Measurements from ENCODE around the gene SDK2.

SDK2 gene

DNA sequence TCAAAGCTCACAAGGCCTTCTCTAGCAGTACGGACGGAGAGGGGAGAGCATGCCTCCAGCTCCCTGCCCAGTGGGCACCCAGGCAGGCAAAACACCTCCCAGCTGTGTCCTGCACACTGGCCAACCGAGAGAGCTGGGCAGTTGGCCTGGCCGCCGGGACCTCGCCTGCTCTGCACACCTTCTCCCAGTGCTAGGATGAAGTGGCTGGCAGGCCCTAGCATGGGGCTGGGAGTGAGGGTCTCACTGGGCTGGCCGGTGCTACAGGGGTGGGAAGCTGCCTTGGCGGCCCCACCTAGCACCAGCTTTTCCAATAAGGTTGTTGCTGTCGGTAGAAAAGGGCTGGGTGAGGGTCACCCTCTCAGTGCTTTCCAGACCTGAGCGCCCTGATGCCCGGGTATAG is 60.2 kb downstream of the SDK2 start:
- DNase-seq, result no peak

GRCh38 chr17:73582821-73583220 is 61.4 kb downstream of the SDK2 start:
- DNase-seq, result no peak

- peak; percentile 61 for DNase-seq
Measured at GRCh38 chr17:73582359-73582758, 61.9 kb downstream of the SDK2 start.

DNA sequence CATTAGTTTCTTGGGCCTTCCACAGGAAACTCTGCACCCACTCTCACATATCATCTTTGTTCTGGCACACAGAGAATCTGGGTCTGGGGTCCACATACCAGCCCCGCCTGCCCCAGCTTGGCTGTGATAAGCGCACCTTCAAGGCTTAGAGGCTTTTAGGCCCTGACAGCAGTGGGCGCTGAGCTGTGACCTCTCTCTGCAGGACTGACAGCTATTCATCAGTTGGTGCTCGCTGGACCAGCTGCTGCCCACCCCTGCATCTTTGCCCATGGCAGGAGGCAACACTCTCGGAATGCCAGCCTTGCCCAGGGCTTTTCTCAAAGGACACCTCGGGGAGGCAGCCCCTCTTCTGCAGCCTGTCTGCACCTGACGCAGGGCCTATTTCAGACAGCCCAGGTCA is 62.9 kb downstream of the SDK2 start:
- DNase-seq, result no peak

- no peak for DNase-seq
Measured at GRCh38 chr17:73580073-73580710, 64.1 kb downstream of the SDK2 start.

DNA sequence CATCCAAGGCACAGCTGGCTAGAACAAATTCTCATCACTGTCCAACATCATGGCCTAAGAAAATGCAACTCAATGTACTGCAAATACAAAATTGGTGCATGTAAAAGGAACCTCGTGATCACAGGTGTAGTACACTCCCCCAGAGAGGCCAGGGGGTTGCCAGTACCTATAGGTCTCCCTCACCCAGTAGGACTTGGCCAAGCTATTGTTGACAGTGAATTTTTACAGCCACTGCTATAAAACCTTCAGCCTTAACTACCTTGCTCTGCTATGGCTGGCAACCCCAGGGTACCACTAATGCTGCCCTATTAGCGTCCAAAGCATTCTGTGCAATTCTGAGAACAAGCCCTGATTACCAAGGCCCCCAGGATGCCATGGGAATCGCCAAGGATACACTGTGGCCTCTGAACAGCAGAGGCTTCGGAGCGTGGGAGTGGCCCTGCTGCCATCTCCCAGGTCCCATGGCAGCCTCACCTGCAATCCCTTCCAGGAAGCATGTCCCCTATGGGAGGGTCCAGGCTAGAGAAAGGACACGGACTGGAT is 67.6 kb downstream of the SDK2 start:
- no peak for DNase-seq

DNA sequence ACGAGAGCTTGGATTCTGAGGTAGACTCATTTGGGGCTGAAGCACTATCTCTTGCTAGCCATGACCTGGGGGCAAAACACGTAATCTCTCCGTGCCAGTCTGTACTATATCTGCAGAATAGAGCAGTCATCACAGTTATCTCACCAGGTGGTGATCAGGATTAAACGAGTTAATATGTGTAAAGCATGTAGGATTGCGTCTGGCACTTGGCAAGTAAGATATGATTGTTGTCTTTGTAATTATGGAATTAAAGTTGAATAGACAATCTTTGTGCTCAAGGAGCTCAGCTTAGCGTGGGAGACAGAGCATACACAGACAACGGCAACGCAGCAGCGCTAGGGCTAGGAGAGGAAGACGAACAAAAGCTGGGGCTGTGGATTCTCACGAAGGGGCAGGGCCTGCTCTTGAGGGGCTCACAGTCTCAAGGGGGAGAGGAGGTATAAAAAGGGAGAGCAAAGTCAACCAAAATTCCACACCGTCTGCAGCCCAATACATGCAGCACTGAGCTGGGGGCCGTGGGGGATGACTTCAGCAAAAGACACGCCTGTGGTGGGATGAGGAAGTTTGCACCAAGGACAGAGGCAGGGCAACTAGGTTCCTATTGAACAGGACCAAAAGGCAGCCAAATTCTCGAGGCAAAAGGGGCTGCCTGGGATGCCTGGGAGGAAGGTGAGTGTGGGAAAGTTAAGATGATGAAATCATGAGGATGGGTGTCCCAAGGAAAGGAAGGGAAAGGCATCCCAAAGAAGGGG is 68.6 kb downstream of the SDK2 start:
- DNase-seq, result no peak

GRCh38 chr17:73571511-73572130 is 72.6 kb downstream of the SDK2 start:
- DNase-seq, result peak; percentile 83

GRCh38 chr17:73569762-73570319 is 74.4 kb downstream of the SDK2 start:
- DNase-seq, result peak; percentile 11

GRCh38 chr17:73568934-73569333 is 75.3 kb downstream of the SDK2 start:
- no peak for DNase-seq

DNA sequence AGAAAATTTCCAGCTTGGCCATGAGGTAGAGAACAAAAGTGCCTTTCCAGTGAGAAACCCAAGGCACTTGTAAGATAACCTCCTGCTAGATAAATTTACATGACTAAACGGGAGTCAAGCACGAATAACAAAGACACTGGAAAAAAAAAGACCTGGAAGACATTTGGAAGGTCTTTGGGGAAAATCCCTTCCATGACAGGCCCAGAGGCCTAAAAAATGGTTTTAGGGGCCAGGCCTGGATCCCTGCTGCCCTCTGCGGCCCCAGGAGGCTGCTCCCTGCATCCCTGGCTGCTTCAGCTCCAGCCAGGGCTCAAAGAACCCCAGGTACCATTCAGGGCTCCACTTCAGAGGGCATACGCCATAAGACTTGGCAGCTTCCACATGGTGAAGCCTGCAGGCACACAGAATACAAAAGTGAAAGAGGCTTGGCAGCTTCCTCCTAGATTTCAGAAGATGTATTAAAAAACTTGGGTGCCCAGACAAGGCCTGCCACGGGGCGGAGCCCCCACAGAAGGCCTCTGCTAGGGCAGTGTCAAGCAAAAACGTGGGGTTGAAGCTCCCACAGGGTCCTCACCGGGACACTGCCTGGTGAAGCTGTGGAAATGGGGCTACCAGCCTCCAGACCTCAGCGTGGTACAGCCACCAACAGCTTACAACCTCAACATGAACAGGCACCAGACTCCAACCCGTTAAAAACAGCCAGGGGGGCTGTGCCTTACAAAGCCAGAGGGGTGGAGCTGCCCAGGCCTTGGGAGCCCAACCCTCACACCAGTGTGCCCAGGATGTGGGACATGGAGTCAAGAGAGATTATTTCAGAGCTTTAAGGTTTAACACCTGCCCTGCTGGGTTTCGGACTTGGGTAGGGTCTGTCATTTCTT is 77.1 kb downstream of the SDK2 start:
- no peak for DNase-seq

DNA sequence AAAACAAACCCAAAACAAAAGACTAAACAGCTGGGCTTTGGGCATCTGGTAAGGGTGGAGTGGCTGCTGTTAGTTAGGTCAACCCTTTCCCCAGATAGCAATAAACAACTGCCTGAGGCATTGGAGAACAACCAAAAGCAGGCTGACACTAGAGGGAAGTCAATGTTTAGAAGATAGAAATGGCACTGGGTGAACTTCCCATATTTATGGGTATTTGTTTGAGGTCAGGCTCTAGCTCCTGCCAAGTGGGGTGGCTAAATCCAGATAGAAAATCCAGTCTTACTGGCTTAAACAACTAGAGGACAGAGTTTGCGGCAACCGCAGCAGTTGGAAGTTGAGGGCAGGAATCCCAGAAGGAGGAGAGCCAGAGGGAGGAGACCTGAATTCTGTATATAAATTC is 79.4 kb downstream of the SDK2 start:
- no peak for DNase-seq

GRCh38 chr17:73562896-73563295 is 81.3 kb downstream of the SDK2 start:
- no peak for DNase-seq

- no peak for DNase-seq
Measured at GRCh38 chr17:73561111-73561510, 83.1 kb downstream of the SDK2 start.

GRCh38 chr17:73560661-73561060 is 83.6 kb downstream of the SDK2 start:
- DNase-seq, result no peak

DNA sequence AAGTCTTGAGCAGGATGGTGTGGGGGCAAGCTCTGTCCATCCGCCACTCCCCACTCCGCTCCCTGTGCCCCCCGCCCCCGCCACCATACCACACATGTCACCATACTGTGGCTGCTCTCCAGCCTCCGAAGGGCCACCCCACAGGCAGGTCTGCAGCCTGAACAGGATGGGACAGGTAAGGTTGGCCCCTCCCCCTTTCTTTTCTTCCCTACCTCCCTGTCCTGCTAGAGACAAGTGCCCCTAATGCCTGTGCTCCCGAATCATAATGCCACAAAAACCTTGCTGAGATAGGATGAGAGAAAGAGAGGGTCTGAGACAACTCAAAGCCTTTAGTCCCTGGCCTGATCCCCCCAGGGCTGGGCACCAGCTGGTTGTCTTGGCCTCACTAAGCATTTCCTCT is 84.7 kb downstream of the SDK2 start:
- no peak for DNase-seq

- no peak for DNase-seq
Measured at GRCh38 chr17:73555199-73555960, 88.9 kb downstream of the SDK2 start.

GRCh38 chr17:73554498-73554897 is 89.7 kb downstream of the SDK2 start:
- no peak for DNase-seq

DNA sequence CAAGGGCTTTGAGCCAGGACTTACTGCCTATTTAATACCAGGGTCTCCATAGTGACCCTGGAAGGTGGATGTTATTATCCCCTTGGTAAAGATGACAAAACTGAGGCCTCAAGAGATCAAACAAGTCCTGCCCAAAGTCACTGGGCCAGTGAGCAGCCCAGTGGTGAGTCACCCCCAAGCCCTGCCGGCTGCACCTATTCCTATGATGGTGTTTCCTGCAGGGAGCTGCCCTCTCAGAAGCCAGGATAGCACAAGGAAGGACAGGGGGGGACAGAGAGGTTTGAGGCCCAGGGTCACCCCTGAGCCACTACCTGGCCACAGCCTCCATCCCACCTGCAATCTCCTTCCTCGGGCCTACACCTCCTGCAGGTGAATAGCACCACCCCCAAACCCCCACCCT is 90.9 kb downstream of the SDK2 start:
- DNase-seq, result no peak

GRCh38 chr17:73552300-73553048 is 91.8 kb downstream of the SDK2 start:
- DNase-seq, result no peak

DNA sequence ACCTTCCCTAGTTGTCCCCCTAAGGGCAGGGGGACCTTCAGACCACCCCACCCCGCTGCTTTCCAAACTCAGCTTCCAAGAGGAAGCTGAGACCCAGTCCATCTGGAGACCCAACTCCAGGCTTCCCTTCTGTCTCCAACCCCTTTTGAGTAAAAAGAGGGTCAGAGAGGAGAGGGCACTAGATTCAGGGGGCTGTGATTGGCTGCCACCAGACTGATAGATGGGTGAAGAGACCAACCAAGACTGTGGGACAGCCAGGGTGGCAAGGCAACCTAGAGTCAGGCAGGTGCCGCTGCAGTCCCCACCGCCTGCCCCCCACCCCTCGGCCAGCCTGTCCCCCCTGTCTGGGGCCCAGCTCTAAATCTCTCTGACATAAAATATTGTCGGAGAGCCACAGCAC is 92.5 kb downstream of the SDK2 start:
- peak; percentile 51 for DNase-seq
